Activated naive CD4-positive, alpha-beta T cell (primary cell): ENCODE results near the gene MYO10.
"Not testable (repeated sequence)": the region's sequence is repeated elsewhere in the genome, so short reads cannot be mapped to it uniquely, and the experiment has no call there.

Source experiments
- DNase-seq, 4 experiments: peaks; one replicate each; lab custom pipeline; 2025; lab: John Stamatoyannopoulos, UW

The MYO10 gene

DNA sequence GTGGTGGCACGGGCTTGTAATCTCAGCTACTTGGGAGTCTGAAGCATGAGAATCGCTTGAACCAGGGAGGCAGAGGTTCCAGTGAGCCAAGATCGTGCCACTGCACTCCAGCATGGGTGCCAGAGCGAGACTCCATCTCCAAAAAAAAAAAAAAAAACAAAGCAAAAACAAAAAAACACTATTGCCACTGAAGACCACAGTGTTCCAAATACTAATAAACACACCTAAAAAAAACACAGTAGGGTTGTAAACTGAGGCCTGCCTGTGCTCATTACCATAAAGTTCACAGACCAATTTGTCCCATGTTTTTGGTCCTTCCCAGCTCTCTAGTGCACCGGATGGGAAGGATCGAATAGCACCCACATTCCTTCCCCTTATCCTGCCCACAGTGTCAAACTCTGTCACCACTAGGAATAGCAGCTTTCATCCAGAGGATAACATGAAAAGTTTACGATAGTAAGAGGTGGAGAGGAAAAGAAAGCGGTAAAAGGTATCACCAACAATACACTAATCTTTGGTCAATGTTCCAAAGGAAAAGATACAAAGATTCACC, 49.2 kb downstream of the MYO10 start:
- no peak for DNase-seq

DNA sequence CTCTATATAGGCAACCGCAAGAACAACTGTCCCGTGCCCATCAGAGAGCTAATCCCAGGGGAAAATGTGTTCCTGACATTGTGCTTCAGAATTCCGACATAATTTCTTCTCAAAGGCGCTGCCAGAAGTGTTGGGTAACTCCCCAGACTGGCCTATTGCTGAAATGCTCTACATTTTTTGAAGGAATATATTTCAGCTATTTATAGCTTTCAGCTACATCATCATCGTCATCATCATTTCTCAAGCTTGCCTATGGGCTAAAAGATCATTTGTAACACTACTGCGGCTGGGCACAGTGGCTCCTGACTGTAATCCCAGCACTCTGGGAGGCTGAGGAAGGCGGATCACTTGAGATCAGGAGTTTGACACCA, 49.7 kb downstream of the MYO10 start:
- DNase-seq = no peak

DNA sequence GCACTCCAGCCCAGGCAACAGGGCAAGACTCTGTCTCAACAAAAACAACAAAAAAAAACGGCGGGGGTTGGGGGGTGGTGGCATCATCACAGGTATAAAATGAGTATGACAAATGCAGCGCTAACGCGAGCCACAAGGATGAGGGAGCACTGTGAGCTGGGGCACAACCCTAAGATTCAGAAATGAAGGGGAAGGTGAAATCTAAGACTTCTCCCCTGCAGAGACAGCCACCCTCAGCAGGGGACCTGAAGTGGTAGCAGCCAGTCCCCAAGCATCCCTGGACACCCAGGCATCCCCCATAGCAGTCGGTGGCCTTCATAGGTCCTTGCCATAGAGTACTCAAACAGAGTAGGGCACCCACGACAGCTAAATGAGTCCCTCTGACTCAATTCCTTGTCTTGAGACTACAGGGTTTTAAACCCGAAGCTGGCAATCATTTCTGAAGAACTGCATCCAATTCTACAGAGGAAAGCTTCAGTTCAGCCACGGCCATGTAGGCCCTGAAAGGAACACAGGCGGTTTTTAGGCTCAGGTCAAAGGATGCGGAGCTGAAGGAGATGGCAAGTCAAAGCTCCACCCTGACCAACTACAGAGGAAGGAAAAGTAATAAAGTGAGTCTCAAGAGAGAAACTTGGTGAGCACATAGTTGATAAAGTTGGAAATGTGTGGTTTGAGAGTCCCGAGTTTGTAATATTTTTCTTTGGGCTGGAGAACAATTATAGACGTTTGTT, 50.3 kb downstream of the MYO10 start:
- no peak for DNase-seq

DNA sequence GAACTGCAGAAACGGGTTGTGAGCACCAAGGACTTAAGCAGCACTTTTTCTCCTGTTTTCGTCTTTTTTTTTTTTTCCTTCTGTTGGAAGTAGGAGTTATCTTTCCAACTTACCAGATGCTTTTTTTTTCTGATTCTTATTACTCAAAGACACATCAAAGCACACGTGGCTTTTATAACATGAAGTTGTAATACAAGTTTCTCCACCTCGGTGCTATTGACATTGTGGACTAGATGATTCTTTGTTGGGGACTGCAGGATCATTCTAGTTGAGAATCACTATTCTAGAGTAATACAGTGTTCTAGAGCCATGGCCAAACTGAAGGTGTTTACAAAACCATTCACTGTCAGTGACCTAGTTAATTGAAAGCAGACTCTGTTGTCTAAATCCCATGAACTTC, 51.5 kb downstream of the MYO10 start:
- DNase-seq = no peak

DNA sequence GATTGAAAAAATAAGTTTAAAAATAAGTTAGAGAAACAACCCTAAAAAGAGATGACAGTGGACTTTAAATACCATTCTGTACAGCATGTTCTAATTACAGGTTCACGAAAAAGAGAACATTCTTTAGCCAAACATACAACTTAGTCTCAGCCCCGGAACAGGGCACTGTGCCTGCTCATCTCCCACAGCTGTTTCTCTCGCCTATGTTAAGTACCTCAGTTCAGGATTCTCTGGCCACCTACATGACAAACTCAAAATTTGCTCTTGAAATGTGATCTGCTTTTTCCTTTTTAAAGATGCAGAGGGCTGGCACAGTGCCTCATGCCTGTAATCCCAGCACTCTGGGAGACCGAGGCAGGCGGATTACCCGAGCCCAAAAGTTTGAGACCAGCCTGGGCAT, 52.3 kb downstream of the MYO10 start:
- DNase-seq = no peak

DNA sequence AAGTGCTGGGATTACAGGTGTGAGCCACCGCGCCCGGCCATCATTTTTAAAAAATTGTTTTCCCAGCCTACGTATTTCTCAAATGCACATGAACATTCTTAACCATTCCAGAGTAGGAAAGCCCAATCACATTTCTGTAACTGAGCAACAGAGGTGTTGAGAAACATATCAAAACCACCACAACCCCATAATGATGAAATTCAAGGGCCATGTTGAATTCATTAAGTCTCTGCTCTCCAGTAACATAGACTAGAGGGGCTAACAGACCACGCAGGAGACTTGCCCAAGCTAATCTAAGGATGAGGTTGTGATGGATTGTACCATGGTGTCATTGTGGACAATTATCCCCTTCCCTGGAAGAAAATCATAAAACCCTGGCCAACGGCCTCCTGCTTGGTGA, 52.9 kb downstream of the MYO10 start:
- DNase-seq = no peak

DNA sequence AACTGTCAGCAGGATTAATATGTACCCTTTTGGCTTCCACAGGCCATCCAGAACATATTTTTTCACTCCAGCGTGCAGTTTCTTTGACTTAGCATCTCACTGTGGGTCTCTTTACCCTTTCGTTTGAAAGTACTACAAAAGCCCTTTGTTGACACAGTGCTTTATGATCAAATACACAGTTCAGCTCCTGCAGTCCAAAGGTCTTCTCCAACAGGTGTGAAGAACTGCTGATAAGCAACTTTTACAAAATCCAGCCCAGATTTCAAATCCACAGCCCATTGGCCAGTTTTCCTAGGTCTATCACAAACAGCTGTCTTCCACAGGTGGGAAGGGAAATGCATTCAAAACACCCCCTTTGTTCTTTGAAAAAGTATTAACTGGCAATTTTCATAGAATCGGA, 54.8 kb downstream of the MYO10 start:
- no peak for DNase-seq

DNA sequence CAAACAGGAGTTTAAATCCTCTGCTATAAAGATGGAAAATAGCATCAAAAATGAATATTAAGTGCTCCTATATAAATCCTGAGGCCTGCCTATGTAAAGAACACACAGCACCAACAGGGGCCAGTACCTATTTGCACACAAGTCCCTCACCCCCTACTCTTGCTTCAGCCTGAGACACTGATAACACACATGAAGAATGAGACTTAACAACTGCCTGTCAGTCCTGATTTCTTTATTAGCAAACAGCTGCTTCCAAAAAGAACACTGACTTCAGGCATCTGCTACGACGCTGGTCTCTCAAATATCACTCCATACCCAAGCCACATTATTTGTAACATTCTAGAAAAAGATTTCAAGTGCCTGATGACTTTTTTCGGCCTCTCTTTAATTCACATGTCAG, 55.5 kb downstream of the MYO10 start:
- no peak for DNase-seq

DNA sequence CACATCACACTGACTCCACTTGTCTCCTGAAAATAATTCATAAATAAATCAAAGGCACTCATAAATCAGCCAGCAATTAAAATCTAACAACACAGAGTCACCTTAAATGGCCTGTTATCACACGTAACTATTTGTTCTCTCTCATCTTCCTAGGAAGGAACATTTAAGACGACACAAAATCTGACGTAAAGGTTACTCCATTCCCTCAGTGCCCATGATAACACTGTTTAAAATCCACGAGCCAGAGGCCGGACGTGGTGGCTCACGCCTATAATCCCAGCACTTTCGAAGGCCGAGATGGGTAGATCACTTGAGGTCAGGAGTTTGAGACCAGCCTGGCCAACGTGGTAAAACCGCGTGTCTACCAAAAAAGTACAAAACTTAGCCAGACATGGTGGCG, 56.4 kb downstream of the MYO10 start:
- DNase-seq = no peak

DNA sequence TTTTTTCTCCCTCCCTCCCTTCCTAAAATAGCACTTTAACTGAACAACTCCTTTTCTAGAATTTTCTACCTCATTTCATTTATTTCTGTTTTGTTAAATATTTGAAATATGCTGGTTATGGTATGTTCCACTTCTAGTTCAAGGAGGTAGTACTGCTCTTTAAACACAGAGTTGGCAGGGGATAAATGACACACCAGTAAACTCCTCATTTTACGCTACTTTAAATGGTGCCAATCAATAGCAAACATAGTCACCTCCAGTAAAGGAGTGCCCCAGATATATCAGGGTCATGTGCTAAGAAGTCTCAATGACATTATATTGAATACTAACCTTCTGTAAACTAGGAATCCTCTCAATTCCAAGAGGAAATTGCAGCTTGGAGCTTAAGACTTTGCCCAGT, 56.9 kb downstream of the MYO10 start:
- DNase-seq = no peak

DNA sequence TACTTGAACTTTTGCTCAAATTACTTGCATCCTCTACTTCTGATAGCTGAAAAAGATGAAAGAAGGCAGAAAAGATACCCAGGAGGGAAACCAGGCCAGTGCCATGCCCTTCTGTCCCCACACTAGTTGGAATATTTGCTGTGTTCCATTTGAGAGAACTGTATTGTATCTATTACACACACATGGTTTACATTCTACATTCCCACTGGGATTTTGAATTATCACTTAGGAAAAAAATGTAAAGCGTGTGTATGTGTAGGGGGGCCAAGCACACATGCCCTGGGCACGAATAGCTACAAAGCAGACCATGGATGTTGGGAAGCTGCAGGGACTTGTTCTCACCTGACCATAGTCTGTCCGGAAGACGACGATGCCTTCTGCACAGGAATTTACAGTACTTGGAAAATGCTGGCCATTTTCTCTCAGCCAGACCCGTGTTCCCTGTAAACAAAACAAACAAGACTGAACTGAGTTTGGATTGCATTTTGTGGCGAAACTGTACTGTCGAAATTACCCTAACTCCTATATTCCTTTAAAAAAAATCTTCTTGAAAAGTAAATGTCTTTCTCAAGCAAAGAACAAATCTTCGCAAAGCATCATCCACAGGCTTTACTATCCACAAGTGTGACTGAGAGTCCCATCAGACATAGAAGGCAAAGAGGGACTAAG, 58.7 kb downstream of the MYO10 start:
- no peak for DNase-seq

DNA sequence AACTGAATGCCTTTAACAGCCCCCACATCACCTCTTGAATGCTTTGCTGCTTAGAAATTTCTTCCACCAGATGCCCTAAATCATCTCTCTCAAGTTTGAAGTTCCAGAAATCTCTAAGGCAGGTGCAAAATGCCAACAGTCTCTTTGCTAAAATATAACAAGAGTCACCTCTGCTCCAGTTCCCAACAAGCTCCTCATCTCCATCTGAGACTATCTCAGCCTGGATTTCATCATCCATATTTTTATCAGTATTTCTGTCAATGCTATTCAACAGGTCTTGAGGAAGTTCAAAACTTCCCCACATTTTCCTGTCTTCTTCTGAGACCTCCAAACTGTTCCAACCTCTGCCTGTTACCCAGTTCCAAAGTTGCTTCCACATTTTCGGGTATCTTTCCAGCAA, 61.7 kb downstream of the MYO10 start:
- DNase-seq = not testable (repeated sequence)

DNA sequence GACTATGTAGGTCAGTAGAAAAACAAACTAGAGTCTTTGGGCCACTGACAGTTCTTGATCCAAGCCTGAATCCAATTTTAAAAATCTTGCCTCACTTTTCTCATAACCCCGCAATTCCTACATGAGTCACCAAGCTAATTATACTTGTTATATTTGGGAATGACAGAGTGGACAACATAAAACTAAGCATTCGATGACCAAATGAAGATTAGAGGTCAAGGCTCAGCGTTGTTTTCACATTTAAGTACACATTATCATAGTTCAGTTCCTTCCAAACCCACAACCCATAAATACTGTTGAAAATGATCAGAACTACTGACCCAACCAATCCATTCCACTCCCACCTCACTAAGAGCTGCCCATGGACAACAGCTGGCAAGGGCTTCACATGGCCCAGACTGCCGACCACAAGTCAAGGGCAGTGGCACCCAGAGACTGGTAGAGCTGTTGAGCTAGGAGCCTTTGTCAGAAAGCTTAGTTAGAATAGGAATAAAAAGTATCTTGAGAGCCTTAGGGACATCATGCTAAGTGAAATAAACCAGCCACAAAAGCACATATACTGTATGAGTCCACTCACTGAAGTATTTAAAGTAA, 64.2 kb downstream of the MYO10 start:
- no peak for DNase-seq

DNA sequence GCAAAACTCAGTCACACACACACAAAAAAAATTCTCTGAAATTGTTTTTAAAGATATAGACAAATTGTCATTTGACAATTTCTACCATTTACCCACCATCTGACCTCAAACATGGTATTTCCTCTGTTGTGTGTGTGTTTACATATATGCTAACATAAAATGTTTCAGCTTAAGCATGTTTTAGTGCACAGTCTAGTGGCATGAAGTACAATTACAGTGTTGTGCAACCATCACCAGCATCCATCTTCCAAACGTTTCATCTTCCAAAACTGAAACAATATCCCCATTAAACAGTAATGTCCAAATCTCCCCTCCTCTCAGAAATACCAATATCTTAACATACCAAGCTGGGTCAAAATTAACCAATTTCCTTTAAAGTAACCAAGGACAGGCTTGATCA, 65.2 kb downstream of the MYO10 start:
- DNase-seq = no peak

DNA sequence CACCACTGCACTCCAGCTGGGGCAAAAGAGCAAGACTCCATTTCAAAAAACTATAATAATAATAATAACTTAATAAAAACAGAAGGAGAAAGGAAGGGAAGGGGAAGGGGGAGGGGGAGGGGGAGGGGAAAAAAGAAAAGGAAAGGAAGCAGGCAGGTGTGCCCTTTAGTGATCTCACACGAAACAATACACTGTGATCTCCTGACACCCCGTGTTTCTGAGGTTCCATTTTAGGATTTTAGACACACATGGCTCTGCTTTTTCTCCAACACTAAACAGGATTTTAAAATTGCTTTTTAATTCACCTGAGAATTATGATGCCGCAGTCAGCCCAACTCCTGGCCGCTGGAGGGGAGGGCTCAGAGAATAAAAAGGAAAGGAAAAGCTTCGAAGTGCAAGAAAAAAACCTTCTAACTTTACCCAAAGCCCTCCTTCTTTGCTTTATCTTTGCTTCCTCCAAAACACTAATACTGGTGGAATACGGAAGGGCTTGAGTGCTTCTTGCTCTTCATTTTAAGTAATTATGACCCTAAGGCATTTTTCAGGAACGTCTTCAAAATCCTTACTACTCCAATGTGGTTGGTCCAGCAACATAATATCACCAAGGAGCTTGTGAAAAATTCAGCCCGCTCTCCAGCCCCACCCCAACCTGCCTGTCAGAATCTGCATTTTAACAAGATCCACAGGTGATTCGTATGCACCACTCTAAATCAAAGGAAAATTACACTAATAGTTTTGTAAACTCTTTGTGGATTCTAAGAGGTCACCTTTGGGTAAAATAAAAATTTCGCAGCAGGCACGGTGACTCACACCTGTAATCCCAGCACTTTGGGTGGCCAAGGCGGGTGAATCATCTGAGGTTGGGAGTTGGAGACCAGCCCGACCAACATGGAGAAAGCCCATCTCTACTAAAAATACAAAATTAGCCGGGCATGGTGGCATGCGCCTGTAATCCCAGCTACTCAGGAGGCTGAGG, 66.0 kb downstream of the MYO10 start:
- no peak for DNase-seq

DNA sequence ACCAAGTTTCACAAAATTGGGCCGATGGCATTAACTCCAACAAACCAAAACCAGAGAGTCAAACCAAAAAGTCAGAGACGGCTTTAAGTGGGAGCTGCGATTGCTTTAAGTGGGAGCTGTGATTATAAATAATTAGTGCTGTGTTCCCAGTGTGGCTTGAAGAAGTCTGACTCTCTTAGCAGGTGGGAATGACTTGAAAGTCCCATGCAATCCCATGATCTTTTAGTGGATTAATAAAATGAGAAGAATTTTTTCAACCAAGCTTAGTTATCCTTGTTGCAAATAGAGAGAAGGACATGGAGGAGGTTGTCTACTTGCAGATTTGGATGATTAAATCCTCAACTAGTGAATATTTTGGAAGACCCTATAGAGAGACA, 68.5 kb downstream of the MYO10 start:
- no peak for DNase-seq

DNA sequence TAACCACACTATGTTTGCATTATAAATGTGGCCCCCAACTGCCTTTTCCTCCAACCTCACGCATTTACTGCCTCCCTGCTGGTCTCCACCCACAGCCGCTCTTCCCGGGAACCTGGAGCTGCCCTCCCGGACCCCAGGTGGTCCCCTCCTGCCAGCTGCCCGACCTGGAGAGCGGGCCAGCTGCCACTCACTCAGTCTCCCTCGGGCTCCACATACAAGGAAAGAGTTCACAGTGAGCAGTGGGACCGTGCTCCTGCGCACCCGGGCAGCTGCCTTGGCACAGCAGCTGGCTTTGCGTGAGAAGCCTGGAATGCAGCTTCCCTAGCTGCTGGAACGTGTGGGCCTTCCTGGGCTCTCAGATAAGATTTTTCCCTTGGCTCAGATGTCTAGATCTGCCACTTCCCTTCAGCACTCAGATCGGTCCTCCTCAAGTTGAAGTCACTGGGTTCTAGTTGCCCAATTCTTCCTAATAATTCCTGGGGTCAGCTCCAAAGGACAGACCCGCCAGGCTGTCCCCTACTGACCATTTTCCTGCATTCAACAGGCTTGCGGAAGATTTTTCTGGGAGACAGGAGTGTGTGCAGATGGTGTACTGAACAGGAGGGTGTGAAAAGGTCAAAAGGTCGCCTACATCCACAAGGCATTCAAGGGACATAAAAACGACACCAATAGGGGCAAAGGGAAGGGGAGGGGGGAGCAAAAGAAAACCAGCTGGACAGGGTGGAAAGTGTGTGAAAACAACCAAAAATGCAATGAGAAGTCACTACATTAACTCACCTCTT, 69.1 kb downstream of the MYO10 start:
- DNase-seq = no peak

DNA sequence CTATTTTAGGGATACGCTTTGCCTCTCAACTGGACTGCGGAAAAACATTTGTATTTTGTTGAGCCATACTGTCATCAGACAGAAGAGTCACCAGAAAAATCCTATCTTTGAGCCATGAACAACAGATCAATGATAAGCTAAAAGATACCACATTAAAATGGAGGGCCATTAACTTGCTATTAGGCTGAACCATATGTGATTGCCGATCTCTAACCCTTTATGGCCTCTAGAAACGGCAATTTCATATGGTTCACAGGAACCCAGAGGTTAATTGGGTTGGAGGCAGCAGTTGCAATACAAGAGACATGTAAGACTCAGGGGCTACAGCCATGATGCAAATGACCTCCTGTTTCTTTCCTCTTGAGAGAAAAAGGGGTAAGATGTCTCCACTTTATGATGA, 69.8 kb downstream of the MYO10 start:
- no peak for DNase-seq

DNA sequence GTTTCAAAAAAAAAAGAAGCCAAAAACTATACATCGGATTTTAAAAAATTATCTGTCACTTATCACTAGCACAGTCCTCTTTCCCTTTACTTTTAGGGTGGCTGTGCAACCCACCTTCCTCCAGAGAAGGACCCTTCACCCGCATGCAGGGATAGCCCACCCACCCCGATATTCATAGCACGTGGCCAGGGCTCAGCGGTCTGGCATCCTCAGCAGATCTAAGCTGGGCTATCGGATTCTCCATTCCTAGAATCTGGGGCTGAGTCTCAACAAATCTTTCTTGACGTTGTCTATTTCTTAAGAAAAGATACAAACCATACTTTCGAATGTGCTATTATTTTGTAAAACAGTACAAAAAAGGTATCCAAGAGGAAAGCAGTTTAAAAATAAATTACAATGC, 70.9 kb downstream of the MYO10 start:
- no peak for DNase-seq

DNA sequence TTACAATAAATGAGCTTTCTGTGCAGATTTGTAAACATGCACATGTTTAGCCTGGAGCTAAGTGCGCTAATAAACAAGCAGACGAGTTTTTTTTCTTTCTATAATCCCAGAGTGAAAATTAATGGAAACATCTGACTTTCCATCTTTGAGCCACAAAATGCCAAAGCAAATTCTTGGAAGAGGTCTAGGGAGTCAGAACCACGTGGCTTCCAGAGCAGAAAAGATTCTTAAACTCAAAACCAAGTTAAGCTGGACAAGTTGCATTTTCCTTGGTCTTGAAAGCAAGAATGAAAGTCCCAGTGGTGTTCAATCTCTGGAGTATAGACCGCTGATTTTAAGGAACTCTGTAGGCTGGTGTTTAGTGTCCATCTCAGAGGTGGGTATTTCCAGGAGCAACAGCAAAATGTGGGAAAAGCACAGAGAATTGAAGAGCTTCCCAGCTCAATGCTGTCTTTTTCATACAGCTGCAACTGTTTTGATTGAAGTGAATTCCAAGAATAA, 71.4 kb downstream of the MYO10 start:
- DNase-seq = no peak

DNA sequence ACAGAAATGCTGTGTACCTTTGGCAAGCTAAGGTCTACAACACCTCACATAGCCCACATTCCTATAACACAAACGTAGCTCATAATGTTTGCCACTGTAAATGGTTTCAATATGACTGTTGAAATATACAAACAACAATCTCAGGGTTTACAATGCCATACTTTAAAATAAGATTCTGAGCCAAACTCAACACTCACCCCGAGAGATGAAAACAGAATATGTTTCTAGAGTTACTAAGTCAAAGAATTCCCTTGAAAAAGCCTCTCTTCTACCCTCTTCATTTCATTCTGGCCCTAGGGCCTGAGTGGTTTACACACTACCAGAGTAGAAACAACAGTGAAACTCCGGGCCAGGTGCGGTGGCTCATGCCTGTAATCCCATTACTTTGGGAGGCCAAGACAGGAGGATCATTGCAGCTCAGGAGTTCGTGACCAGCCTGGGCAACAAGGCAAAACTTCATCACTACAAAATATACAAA, 72.6 kb downstream of the MYO10 start:
- no peak for DNase-seq
